ENCODE results near the gene DOCK4.

DOCK4 gene

GRCh38 chr7:112213735-112214134 lies 7.5 kb upstream of the DOCK4 start:
- POLR2A ChIA-PET = no interaction called here
- CTCF ChIA-PET = interaction anchor here (1.4 kb wide), 1 partner anchor 11 kb away, joined by 3 read pairs; no protein-coding TSS in a partner anchor
- TF ChIP-seq LEF1 (IDR thresholded peaks at IDR 0.05; ENCODE audit: borderline replicate concordance) = no peak
- no peak for TF ChIP-seq FOXA1 (IDR thresholded peaks at IDR 0.05)
- no peak for TF ChIP-seq ZNF384 (IDR thresholded peaks at IDR 0.05)
- TF ChIP-seq HDGF (IDR thresholded peaks at IDR 0.05; ENCODE audit: borderline replicate concordance) = no peak
- TF ChIP-seq TARDBP (IDR thresholded peaks at IDR 0.05) = no peak
- no peak for TF ChIP-seq FOXM1 (IDR thresholded peaks at IDR 0.05; ENCODE audit: borderline replicate concordance)
- TF ChIP-seq ELF4 (IDR thresholded peaks at IDR 0.05) = no peak
- no peak for TF ChIP-seq SP1 (IDR thresholded peaks at IDR 0.05)
- no peak for TF ChIP-seq FOXK2 (IDR thresholded peaks at IDR 0.05)
- TF ChIP-seq L3MBTL2 (conservative IDR thresholded peaks at IDR 0.05) = no peak
- DNase-seq (ENCODE audit: extremely low spot score) = no peak

DNA sequence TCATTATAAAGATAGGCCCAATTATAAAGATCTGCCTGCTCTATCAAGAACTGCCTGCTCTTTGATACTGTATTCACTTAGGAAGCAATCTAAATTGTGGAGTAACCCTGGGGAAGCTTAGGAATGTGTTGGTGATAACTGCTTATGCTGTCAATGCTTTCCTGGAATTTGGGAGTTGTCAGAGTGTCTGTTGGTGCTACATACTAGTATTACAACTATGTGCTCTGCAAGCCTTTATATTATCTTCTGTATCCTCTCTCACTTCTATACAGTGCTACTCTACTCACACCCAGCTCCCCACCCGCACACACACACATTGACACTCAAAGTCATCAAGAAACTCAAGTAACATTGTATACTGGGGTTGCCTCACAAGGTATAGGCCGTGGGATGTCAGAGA lies 6.4 kb upstream of the DOCK4 start:
- DNase-seq (ENCODE audit: extremely low spot score) = no peak
- TF ChIP-seq PKNOX1 (IDR thresholded peaks at IDR 0.05) = no peak
- no peak for TF ChIP-seq L3MBTL2 (conservative IDR thresholded peaks at IDR 0.05)
- TF ChIP-seq ARNT (IDR thresholded peaks at IDR 0.05) = no peak
- ChIA-PET CTCF (interaction anchor here (1.4 kb wide), 1 partner anchor 12 kb away, joined by 3 read pairs; no protein-coding TSS in a partner anchor), POLR2A (no interaction called here)

DNA sequence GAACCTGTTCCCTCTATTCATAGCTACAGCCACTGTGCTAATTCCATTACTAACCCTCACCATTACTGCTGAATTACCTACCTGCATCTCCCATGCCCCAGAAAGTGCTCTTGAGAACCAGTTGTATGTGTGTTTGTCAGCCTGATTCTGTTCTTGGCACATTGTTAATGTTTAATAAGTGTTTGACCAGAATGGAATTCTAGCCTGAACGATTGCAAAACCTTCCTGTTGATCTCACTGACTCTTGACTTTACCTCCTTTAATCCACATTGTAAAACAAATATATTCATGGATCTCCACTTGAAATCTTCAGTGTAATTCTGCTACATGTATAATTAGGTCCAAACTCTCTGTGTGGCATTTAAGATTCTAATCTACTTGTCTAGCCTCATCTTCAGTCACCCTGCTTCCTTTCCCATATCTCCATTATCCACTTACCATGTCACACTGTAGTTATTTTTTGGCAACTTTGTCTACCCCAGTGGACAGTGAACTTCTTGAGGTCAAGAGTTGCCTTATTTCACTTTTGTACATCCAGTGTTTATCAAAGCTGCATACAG lies 5.2 kb upstream of the DOCK4 start:
- TF ChIP-seq LEF1 (IDR thresholded peaks at IDR 0.05; ENCODE audit: borderline replicate concordance) (no peak), SUZ12 (IDR thresholded peaks at IDR 0.05) (no peak)
- DNase-seq (ENCODE audit: extremely low spot score) = no peak
- CTCF ChIA-PET = no interaction called here
- POLR2A ChIA-PET = no interaction called here

GRCh38 chr7:112207765-112208164 lies 1.6 kb upstream of the DOCK4 start:
- ChIA-PET CTCF (no interaction called here), POLR2A (no interaction called here)
- TF ChIP-seq TARDBP (IDR thresholded peaks at IDR 0.05) = no peak
- no peak for TF ChIP-seq LEF1 (IDR thresholded peaks at IDR 0.05; ENCODE audit: borderline replicate concordance)
- TF ChIP-seq PKNOX1 (IDR thresholded peaks at IDR 0.05) = no peak
- no peak for TF ChIP-seq CTBP1 (IDR thresholded peaks at IDR 0.05; ENCODE audit: borderline replicate concordance)
- no peak for TF ChIP-seq FOXA1 (IDR thresholded peaks at IDR 0.05)
- no peak for TF ChIP-seq NFRKB (IDR thresholded peaks at IDR 0.05)
- TF ChIP-seq HDGF (IDR thresholded peaks at IDR 0.05; ENCODE audit: borderline replicate concordance) = no peak
- no peak for TF ChIP-seq SP1 (IDR thresholded peaks at IDR 0.05)
- DNase-seq (ENCODE audit: extremely low spot score) = no peak

- CTCF ChIA-PET = no interaction called here
- TF ChIP-seq ELF4 (IDR thresholded peaks at IDR 0.05) (no peak), NFRKB (IDR thresholded peaks at IDR 0.05) (no peak), PKNOX1 (IDR thresholded peaks at IDR 0.05) (no peak), FOXM1 (IDR thresholded peaks at IDR 0.05; ENCODE audit: borderline replicate concordance) (no peak), LEF1 (IDR thresholded peaks at IDR 0.05; ENCODE audit: borderline replicate concordance) (no peak), SUZ12 (IDR thresholded peaks at IDR 0.05) (no peak), SP1 (IDR thresholded peaks at IDR 0.05) (no peak), TARDBP (IDR thresholded peaks at IDR 0.05) (no peak), ARNT (IDR thresholded peaks at IDR 0.05) (no peak), FOXK2 (IDR thresholded peaks at IDR 0.05) (no peak)
- peak; percentile 22 for DNase-seq (ENCODE audit: extremely low spot score)
- POLR2A ChIA-PET = interaction anchor here (0.8 to 1.5 kb wide), 4 partner anchors 15 to 156 kb away, joined by 3 to 4 read pairs (median 3); no protein-coding TSS in a partner anchor
Observed at GRCh38 chr7:112206991-112207592, 893 bp upstream of the DOCK4 start.

DNA sequence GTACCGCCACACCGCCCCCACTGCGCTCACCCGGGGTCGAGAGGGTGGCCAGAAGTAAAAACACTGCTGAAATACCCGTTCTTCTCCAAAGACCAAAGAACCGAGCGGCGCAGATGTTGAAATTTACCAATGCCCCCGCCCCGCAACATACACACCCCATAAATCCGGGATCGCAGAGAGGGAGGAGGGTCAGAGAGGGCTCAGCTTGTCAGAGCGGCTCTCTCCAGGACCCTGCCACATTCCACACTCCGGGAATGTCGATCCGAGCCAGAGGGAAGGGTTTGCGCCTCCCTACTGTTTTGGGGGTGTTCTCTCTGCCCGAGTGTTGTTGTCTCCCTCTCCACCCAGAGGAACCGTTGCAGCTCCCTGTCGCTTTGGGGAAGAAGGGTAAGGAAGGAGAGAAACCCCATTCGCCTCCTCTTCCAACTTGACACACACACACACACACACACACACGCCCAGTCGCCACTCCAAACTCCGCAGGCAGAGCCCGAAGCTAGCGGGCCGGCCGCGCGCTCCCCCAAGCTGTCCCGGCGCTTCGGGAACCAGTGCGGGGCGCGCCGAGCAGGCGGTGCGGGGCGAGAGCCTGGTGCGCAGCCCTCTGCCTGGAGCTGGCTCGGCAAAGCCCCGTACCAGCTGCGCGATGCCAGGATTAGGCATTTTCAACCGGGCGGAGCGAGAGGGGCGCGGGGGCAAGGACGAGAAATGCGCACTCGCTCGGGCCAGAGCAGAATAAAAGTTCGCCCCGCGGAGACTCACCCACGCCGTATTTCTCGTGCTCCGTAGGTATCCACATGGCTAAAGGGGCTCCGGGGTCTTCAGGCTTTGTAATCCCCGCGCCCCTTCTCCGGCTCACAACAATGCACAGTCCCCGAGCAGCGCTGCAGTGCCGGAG lies 609 bp downstream of the DOCK4 start:
- TF ChIP-seq CTBP1 (IDR thresholded peaks at IDR 0.05; ENCODE audit: borderline replicate concordance) (no peak), HDGF (IDR thresholded peaks at IDR 0.05; ENCODE audit: borderline replicate concordance) (0 out of 2 replicates have a peak, but pooled peaks have one; percentile 14)
- ChIA-PET POLR2A (interaction anchor here (1.0 to 1.6 kb wide), 6 partner anchors 9 to 245 kb away, joined by 3 to 8 read pairs (median 4); partner anchors contain the start of gene IFRD1), CTCF (interaction anchor here (1.1 to 1.2 kb wide), 2 partner anchors 26 to 442 kb away, joined by 3 read pairs; no protein-coding TSS in a partner anchor)
- peak; percentile 30 for DNase-seq (ENCODE audit: extremely low spot score)
